RWPE1 (cell line): ENCODE results near the gene ITPKA.

Experiments used
- CTCF ChIA-PET: fragments of 350-600 bp; sonication (Branson Sonifier 250); formaldehyde crosslinking; extraction: SDS; loops from one replicate; lab custom pipeline; 2021; lab: Yijun Ruan, JAX
- POLR2A ChIA-PET: fragments of 400-600 bp; formaldehyde crosslinking; extraction: SDS; loops from one replicate; lab custom pipeline; 2020; ENCODE audit warnings: antibody characterized with exemption; ENCODE audit not compliant: low non-redundant PET; lab: Yijun Ruan, JAX
- DNase-seq: peaks from one replicate; pipeline ENCODE4 v3.0.0; 2012; ENCODE audit warnings: low spot score
- H3K27ac ChIP-seq: fragments of 450-650 bp; 2 replicates; pipeline ENCODE4 v1.5.1; 2017
- TF ChIP-seq, protein P1 (sequence below): fragments of 450-650 bp; conservative IDR thresholded peaks from 2 replicates; pipeline ENCODE4 v1.5.1; 2017; ENCODE audit warnings: low read depth, mild to moderate bottlenecking

Gene ITPKA

GRCh38 chr15:41480396-41481140, 13.1 kb upstream of the ITPKA start:
- TF ChIP-seq, protein P1, sequence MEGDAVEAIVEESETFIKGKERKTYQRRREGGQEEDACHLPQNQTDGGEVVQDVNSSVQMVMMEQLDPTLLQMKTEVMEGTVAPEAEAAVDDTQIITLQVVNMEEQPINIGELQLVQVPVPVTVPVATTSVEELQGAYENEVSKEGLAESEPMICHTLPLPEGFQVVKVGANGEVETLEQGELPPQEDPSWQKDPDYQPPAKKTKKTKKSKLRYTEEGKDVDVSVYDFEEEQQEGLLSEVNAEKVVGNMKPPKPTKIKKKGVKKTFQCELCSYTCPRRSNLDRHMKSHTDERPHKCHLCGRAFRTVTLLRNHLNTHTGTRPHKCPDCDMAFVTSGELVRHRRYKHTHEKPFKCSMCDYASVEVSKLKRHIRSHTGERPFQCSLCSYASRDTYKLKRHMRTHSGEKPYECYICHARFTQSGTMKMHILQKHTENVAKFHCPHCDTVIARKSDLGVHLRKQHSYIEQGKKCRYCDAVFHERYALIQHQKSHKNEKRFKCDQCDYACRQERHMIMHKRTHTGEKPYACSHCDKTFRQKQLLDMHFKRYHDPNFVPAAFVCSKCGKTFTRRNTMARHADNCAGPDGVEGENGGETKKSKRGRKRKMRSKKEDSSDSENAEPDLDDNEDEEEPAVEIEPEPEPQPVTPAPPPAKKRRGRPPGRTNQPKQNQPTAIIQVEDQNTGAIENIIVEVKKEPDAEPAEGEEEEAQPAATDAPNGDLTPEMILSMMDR: no peak
- CTCF ChIA-PET: interaction anchor here (1.2 to 1.7 kb wide), 2 partner anchors 15 kb away, joined by 3 to 6 read pairs; no protein-coding TSS in a partner anchor
- peak overlapping the region; percentile 1; the same call in 1 of the 2 replicates for H3K27ac ChIP-seq
- DNase-seq: no peak
- POLR2A ChIA-PET: no interaction called here

- no peak overlapping the region for H3K27ac ChIP-seq
- ChIA-PET POLR2A (no interaction called here), CTCF (interaction anchor here (0.7 to 1.2 kb wide), 2 partner anchors 12 to 17 kb away, joined by 3 read pairs; no protein-coding TSS in a partner anchor)
- no peak for DNase-seq
- TF ChIP-seq, protein P1: no peak
Measured at GRCh38 chr15:41482110-41482877, 11.4 kb upstream of the ITPKA start.

DNA sequence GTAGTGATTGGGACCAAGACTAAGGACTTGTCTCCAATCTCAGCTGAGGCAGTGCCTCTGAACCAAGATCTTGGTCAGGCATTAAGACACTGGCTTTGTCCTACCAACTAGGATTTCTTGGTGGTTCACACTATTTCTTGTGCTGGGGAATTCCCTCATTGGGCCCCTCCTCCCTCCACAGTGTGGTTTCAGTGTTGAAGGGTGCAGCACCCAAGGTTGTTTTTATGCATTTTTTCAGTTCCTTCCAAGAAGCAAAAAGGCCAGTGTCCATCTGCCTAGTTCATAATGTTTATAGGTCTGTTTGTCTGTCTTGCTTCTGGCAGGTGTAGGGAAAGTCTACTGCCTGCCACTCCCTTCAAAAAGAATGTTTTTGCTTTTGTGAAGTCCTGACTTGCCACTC, 10.6 kb upstream of the ITPKA start:
- no peak overlapping the region for H3K27ac ChIP-seq
- POLR2A ChIA-PET: no interaction called here

GRCh38 chr15:41483519-41483918, 10.2 kb upstream of the ITPKA start:
- ChIA-PET POLR2A (no interaction called here), CTCF (no interaction called here)
- no peak for DNase-seq
- TF ChIP-seq, protein P1: no peak
- H3K27ac ChIP-seq: no peak overlapping the region

More for the DNA sequence above, 10.6 kb upstream of the ITPKA start:
- TF ChIP-seq, protein P1: no peak
- no peak for DNase-seq
- CTCF ChIA-PET: no interaction called here

GRCh38 chr15:41484937-41485625, 8.6 kb upstream of the ITPKA start:
- ChIA-PET CTCF (interaction anchor here (0.6 kb wide), 1 partner anchor 15 kb away, joined by 3 read pairs; no protein-coding TSS in a partner anchor), POLR2A (no interaction called here)
- no peak for DNase-seq
- H3K27ac ChIP-seq: 0 out of 2 replicates have a peak overlapping the region, but pooled peaks have one; percentile 0
- TF ChIP-seq, protein P1: no peak

DNA sequence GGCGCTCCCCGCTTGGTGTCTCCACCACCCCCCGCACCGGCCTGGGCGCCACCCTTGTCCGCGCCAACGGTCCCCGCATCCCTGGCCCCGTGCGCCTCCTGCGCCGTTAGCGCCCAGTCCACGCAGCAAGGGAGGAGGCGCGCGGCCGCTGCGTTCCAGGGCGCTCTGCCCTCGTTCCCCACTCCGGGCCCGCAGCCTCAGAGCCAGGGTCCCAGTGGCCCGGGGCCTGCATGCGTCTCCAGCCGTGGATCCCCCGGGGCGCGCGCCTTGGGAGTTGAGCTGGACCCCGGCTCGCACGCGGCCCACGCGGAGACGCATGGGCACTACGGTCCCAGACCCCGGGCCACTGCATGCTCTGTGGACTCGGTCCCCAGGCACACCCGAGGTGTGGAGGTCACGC, 7.4 kb upstream of the ITPKA start:
- ChIA-PET CTCF (no interaction called here), POLR2A (no interaction called here)
- H3K27ac ChIP-seq: no peak overlapping the region
- TF ChIP-seq, protein P1: no peak
- no peak for DNase-seq
